ENCODE measurements around the gene TSPAN9.

Gene TSPAN9

DNA sequence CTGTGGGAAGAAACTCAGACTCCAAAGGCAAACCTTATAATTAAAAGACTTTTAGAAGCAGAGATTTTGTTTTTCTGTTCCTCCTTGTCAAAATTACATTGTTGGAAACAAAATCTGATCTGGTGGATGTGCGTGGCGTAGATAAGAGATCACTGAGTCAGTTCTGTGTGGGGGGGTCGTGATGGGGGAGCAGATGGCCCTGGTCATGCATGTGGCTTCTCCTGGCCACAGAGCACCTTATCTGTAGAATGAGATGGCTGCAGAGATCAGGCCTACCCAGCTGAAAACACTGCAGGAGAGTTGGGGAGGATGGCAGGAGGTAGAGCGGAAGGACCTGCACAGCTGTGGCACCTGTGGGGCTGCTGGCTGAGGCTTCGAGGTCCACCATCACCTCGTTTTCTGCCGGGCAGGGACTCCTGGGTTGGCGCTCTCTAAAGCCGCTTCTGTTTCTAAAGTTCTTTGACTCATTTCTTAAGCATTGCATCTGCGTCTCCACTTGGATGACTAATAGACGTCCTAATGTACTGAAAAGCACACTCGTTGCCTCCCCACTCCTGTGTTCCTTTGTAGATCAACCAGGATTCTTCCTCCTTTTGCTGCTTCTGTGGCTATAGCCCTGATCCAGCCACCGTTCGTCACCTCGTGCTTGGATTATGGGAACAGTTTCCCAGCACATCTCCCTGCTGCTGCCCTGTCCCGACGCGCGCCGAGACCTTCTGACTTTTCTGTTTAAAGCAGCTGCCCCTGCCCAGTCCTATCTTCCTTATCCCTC lies 93.4 kb downstream of the TSPAN9 start:
- no peak for DNase-seq

DNA sequence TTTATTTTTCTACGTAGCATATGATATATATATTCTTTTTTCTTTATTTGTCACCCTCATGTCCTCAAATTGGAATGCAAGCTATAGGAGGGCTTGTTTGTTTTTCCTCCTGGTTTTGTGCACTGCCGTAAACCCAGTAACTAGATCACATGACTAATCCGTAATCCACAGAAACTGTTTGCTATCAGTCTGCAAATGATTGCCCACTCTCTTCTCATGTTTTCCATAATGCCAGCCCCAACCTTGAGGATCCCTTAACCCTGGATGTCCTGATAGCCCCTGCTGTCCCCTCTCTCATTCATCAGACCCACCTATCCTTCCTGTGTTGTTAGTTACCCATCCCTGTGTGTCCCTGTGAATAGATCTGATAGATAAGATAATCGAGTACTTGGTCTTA lies 94.0 kb downstream of the TSPAN9 start:
- DNase-seq: no peak

DNA sequence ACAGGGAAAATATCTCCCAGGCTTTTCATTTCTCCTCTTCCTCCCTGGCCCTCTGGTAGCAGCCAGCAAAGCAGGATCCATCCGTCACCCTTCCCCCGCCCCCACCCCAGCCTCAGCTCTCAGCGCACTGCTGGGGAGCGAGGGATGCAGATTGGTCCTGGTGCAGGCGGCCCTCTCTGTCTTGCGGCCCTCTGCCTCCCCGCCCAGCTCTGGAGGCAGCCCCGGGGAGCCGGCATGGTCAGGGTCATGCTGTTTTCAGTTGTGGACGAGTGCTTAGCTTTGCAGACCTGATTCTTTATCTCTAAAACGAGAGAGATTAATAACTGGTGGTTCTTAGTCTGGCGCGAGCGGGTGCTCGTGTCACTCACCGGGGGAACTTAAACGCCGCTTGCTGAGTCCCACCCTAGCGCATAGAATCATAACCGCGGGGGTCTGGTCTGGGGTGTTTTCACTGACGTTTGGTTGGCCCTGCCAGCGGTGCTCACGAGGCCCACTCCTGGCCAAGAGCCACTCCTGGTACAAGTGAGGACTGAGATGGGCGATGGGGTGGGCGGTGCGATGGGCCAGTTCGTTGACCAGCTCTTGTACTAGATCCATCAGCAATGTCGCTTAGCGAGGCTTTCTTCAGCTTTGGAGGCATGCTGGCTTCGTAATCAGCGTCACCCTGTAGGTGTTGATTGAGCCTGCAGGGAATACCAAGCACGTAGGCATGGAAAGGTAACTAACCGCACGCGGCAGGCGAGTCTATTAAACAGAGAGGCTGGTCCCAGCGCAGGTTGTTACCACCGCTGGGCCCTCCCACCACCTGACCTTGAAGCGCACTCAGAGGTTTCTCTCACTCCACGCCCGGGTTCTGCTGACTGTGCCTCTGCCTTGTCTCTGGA lies 95.2 kb downstream of the TSPAN9 start:
- no peak for DNase-seq

DNA sequence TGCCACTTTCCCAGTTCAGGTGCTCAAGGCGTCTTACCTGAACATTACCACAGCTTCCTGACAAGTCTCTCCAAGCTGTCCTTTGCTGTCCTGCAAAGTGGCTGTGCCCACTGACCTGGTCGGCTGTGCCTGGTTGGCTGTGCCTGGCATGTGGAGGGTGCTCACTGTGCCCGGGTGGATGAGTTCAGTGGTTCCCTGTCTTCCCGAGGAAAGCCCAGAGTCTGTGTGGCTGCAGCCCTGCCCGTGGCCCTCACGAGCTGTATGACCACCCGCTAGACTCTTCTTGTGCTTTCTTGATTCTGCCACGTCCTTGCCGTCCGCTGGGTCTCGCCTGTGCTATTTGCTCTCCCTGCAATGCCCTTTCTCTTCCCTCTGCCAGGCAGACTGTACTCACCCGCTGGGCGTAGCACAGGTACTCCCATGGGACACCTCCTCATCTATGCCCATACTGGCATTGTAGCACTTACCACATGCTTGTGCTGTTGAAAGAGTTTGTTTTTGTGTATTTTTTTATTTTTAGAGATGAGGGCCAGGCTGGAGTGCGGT lies 95.9 kb downstream of the TSPAN9 start:
- no peak for DNase-seq

DNA sequence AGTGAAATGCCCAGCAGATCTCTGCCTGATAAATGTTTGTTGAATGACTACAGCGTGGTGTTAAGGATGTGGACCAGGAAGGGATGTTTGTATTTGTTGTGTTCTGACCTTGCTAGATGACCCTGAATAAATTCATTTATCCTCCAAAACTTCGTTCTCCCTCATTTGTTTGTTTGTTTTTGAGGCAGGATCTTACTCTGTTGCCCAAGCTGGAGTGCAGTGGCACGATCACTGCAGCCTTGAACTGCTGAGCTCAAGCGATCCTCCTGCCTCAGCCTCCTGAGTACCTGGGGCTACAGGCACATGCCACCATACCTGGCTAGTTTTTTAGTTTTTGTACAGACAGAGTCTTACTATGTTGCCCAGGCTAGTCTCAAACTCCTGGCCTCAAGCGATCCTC lies 96.7 kb downstream of the TSPAN9 start:
- no peak for DNase-seq

DNA sequence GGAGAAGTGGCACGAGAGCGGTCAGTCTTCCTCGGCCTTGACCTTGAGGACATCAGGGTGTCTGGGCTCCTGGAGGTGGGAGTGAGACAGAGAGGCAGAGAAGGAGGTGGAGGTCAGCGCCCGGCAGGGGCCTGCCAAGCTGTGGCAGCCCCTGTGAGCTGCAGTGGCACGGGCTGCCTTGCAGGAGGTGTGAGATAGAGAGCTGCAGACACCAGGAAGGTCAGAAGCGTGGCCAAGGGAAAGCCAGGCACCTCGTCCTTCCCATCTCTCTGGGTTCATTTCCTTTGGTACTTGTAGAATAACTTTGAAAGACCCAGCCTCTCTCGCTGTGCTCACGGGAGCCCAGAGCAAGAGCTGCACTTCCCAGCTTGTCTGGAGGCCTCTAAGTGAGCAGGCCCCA lies 98.1 kb downstream of the TSPAN9 start:
- DNase-seq: no peak

DNA sequence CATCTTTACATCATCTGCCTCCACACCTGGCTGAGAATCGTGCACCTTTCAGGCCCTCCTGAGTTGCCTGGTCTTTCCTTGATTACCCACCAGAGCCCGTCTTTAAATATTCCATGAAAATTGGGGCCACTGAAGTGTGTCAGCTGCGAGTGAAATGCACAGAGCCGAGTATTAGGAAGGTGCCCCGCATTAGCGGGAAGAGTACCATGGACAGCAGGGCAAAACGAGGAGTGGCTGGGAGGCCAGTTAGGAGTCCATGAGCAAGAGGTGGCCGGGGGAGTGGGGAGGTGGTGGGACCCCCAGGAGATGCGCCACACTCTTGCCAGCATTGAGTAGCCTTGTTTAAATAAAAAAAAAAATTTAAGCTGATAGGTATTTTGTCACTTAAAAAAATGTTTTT lies 99.6 kb downstream of the TSPAN9 start:
- no peak for DNase-seq

DNA sequence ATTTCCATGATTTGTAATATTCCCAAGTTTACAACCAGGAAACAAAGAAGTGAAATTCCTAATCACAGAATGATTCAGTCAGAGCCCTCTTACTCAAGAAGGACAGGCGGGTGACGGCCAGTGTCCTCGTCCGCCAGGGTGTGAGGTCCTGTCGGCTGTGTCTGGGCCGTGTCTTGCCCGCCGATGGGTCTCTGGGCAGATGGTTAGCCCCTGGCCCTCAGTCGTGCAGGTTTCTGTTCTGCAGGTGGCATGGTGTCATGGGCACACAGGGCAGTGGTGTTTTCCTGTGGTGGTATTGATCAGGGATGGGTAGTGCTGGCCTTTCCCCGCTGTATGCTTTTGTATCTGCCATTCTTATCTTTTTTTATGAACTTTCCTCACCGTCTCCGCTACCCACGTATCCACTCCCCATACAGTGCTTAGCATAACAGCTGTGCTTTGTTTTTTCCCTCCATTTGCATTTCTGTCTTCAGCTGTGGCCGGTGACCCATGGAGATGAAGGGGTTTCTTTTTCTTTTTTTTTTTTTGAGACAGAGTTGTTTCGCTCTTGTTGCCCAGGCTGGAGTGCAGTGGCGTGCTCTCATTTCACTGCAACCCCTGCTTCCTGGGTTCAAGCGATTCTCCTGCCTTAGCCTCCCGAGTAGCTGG lies 100.7 kb downstream of the TSPAN9 start:
- no peak for DNase-seq

DNA sequence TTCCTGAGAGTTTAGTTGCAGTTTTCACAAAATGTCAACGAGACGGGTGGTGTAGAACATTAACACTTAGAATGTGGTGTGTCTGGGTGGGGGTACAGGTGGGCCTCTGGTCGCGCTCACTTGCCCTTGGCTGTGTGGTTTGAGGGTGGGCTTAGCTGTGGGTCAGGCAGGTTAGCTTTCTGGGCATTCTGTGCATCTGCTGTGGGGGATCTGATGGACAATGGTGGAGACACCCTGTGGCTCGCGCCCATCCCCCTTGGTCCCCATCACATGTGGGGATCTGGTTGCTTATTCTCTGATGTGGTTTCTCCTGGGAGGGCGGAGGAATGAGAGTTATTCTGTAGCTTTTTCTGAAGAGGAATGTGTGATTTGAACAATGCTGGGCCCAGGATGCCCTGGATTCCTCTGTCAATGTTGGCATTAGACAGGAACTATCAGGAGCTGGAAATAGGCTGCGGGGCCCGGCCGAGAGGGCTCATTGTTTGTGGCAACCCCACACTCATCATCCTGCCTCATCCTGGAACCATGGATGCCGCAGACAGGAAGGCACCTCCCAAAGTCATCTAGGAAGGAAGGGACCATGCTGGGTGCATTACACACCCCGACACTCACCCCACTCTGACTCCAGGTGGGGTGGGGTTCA lies 101.6 kb downstream of the TSPAN9 start:
- no peak for DNase-seq

DNA sequence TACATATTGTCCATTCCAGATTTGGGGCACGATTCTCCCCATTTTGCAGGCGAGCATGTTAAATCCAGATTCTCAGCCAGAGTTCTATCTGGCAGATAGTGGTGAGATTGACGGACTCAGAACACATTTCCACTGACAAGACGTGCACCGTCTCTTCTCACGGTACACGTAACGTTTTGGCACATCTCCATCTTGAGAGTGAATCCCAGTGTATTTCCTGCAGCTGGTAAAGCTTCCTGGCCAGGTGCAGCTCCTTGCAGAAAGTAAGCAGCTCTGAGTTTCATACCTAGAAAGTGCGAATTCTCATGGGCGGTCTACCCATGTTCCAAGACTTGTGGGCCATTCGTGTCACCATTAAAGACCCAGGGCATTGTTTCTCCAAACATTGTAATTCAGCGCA lies 102.6 kb downstream of the TSPAN9 start:
- no peak for DNase-seq

DNA sequence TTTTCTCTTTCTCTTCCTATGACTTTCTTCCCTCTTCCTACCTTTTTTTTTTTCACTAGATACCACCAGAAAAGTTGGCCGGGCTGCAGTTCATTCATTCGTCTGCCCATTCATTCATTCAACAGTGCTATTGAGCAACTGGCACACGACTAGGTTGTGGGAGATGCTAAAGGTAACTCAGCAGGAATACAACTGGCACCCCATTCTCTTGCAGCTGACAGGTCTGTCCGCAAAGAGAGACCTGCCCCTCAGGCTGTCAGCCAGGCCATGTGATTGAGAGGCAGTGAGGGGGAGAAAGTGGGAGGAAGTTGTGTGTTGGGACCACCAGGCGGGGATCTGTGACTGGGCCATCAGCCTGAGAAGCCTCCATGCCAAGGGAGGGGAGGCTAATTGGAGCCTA lies 105.2 kb downstream of the TSPAN9 start:
- no peak for DNase-seq

DNA sequence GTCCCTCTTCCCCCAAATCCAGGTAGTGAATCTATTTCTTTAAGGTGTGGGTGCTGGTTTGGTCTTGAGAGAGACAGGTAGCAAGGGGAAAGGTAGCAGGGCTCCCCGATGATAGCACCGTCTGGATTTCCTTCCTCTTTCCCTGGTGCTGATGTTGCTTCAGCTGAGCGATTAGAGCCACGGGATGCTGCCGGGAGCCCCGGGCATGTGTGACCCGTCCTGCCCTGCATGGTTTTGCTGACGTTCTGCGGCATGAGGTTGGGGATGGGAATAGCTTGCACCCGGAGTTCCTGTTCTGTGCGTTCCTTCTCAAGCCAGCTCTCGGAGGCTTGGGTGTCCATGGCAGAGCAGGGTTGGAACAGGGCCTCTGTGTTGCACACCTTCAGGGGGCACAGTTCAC lies 107.3 kb downstream of the TSPAN9 start:
- no peak for DNase-seq

DNA sequence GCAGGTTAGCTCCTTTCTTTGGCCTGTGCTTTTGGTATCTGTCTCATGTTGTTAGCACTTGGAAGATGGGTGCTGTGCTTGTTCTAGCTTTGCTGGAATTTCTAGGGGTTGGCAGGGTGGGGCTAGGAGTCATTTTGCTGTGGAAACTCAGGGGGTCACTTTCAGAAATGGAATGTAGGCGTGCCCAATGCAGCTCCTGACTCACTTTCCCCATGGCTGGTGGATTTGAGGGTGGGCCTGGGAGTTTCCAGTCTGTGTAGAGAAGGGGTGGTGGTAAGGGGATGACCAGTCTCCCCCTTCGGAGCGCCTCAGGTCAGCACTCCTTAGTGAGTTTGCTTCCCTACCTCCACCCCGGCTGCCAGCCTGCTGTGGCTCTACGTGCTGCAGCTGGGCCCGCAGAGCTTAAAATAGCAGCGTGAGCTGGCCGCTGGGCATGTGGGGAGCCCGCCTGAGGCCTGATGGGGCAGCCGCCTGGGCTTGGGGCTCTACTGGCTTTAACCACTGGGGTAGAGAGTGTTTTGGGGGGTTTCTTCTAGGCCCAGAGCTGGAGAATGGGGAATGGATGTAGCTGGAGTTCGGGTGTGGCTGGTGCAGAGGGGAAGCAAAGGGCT lies 108.2 kb downstream of the TSPAN9 start:
- DNase-seq: no peak

DNA sequence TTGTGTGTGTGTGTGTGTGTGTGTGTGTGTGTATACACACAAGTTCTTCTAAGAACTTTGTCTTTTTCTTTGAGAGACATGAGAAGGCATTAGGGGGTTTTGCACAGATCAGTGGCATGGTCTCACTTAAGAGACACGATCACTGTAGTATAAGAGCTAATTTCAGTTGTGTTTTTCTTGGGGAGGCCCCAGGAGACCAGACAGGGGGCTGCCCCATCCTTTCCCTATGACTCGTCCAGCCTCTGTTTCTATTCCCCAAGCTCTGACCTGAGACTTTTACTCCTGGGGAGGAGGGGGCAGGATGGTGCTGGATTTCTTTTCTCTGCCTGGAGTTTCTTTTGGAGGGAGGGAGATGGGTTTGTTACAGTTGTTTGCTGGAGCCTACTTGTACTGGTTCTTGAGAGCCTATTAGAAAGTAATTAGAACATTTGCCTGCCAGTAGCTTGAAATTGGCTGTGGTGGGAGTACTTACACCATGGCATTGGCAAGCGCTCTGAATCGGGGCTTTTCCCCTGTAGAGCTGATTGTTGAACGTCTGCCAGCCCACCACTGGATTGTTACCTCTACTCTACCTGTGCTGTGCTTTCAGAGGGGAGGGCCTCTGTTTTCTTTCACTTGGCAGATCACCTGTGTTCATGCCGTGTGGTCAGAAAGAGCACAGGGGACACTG lies 109.5 kb downstream of the TSPAN9 start:
- no peak for DNase-seq

DNA sequence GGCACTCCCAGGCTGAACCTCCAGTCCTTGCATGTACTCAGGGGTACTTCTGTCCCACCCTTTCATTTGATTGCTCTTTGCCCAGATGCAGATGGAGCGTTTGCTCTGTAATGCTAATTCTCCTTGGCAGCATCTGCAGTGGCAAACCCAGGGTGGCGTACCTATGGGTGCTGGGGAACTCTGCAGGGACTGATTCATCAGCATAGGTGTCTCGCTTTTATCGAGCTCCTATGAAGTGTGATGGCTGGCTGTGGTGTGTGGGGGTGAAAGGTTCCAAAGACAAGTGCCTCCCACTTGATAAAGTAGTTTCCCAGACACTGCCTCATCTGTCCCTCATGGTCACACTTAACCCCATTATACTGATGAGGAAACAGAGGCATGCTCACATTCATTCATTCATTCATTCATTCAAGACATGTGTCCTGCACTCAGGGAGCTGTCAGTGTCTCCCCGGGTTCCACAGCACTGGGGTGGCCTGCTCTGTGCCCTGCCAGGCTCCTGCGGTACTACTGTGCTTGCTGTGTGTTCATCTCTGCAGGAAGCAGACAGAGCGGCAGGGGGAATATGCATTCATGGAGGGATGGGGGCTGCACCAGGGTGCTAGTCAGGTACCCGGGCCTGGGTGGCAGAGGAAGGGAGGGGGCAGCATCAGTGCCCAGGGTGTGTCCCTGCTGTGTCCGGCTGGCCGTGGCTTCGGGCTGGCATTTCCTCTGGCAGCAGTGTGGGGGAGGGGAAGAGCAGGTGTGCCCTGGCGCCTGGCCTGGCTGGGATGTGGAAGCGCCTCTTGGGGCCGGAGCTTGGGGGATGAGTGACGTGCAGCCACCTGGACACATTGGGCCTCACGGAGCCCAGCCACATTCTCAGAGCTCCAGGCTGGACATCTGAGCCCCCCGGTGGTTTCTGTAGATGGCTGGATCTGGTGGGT lies 110.9 kb downstream of the TSPAN9 start:
- DNase-seq: no peak

DNA sequence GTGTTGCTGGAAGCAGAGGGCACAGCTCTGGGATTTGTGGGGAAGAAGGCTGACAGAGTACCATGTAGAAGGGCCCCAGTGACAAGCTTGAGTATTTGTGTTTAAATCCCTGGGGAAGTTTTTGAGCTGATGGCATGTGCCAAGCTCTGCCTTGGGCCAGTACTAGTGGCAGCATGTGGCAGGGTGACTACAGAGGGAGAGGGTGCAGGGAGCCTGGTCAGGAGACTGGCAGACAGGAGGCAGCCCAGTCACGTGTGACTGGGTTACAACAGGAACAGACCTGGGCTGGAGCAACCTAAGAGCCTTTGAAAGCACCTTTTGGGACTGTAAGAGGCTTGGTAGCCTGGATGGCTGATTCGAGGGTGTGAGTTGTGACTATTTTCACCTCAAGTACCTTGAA lies 112.1 kb downstream of the TSPAN9 start:
- no peak for DNase-seq

DNA sequence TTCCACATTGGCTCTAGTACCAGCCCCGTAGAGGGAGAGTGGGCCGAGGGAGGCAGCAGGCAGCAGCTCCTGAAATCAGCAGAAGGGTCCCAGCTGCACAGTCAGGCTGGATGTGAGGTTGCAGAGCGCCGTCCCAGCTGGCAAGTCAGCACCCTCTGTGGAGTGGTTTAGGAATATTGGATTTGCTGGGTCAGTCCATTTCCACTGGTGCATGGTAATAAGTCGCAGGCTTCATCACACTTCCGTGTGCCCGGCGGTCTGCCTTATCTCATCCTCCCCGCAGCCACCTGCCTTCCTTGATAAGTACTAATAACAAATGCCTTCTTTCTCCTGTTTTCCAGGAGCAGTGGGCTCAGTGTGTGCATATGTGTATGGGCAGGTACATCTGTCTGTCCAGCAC lies 112.9 kb downstream of the TSPAN9 start:
- DNase-seq: no peak

DNA sequence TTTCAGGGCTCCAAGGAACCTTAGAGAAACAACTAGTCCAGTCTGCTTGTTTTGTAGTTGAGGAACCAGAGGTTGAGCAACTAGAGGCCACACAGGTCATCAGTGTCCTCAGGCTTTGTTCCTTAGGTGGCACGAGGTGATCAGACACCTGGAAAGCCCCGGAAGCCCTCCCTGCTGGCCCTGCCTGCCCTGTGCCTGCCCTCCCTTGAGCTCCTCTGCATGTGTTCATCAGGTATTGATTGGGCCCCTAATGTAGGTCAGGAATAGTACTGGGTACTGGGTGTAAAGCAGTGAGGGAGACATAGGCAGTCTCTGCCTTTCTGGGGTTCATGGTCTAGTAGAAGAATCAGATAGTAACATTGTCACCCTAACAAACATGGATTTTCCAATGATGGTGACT lies 114.3 kb downstream of the TSPAN9 start:
- no peak for DNase-seq

DNA sequence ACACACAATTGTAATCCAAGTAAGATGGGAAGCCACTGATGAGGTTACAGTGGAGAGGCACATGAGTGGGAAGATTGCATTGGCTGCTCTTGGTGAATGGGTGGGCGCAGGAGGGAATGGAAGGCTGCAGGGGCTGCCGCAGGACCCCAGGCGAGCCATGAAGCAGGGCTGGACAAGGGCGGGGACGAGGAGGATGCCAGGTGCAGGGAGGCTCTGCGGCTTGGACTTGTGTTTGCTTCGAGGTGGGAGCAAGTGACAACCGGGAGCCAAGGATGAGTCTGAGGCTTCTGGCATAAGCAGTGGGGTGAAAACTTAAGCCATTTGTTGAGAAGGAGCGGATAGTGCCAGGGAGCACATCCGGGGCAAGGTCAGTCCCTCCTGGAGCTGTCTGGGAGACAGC lies 115.0 kb downstream of the TSPAN9 start:
- no peak for DNase-seq

DNA sequence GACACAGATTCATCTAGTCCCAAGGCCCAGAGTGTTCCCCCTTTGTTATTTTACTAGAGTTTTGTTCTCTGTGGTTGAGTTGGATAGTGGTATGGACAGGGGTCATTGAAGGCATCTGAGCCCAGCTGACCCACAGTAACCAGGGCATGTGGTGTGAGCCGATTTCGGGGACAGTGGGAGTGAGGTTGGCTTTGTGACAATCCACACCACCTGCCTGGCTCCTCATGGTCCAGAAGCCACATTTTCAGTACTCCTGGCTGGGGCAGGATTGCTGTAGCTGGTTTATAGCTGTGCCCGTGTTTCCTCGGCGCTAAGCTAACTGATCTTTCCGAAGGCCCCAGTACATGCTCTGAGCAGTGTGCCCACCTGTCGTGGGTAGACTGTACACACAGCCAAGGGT lies 116.0 kb downstream of the TSPAN9 start:
- no peak for DNase-seq

DNA sequence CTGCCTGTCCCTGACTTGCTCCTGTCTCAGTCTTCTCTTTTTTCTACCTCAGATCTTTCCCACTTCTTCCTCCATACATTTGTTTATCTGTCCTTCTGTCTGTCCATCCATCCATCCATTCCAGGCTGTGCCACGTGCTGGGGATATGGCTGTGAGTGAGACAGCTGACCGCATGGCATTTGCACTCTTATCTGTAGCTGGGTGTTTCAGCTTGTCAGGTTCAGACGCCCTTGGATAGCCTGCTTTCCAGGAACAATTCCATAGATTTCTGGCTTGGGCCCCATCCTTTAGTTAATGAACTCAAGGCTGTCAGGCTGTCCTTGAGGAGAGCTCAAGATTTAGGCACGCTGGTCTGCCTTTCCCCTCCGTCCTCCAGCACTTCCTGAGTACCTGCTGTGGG lies 116.6 kb downstream of the TSPAN9 start:
- no peak for DNase-seq
